ENCODE data around the gene CD38.

DNA sequence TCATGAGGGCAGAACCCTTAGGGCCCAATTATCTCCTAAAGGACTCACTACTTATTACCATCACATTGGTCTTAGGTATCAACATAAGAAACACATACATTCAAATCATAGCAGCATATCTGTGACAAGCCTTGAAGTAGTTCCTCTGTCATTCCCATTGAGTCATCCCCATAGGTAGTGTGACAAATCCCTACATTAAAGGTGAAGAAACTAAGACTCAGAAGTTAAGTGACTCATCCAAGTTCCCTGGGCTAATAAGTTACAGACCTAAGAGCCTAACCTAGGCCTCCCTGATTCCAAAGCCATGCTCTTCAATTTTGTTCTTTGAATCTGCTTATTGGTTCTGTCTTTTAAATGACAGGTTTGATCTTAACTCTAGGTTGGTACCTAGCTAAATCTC, 58.2 kb downstream of the CD38 start:
- TF ChIP-seq POLR2A (IDR thresholded peaks at IDR 0.05) (no peak), POLR2AphosphoS5 (IDR thresholded peaks at IDR 0.05) (no peak)
- TF ChIP-seq, protein P1, sequence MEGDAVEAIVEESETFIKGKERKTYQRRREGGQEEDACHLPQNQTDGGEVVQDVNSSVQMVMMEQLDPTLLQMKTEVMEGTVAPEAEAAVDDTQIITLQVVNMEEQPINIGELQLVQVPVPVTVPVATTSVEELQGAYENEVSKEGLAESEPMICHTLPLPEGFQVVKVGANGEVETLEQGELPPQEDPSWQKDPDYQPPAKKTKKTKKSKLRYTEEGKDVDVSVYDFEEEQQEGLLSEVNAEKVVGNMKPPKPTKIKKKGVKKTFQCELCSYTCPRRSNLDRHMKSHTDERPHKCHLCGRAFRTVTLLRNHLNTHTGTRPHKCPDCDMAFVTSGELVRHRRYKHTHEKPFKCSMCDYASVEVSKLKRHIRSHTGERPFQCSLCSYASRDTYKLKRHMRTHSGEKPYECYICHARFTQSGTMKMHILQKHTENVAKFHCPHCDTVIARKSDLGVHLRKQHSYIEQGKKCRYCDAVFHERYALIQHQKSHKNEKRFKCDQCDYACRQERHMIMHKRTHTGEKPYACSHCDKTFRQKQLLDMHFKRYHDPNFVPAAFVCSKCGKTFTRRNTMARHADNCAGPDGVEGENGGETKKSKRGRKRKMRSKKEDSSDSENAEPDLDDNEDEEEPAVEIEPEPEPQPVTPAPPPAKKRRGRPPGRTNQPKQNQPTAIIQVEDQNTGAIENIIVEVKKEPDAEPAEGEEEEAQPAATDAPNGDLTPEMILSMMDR (IDR thresholded peaks at IDR 0.05), result no peak
